Measurements from ENCODE around the gene CEP112.

CEP112 gene

GRCh38 chr17:66221755-66222530 is 30.0 kb upstream of the CEP112 start:
- no peak for TF ChIP-seq CTCF (IDR thresholded peaks at IDR 0.05; ENCODE audit: insufficient read depth, low read length, missing control alignments)
- ChIA-PET CTCF (interaction anchor here (1.3 kb wide), 1 partner anchor 10 kb away, joined by 3 read pairs; no protein-coding TSS in a partner anchor), POLR2A (no interaction called here)
- no peak for DNase-seq (ENCODE audit: low read depth, low spot score)
- H3K4me3 ChIP-seq (ENCODE audit: low read depth, low read length): no peak overlapping the region

- ChIA-PET CTCF (no interaction called here), POLR2A (no interaction called here)
- no peak for TF ChIP-seq CTCF (IDR thresholded peaks at IDR 0.05; ENCODE audit: insufficient read depth, low read length, missing control alignments)
- no peak overlapping the region for H3K4me3 ChIP-seq (ENCODE audit: low read depth, low read length)
- no peak for DNase-seq (ENCODE audit: low read depth, low spot score)
These were observed 29.4 kb upstream of the CEP112 start for GRCh38 chr17:66221343-66221742.

- no peak for TF ChIP-seq CTCF (IDR thresholded peaks at IDR 0.05; ENCODE audit: insufficient read depth, low read length, missing control alignments)
- no peak for DNase-seq (ENCODE audit: low read depth, low spot score)
- H3K4me3 ChIP-seq (ENCODE audit: low read depth, low read length): no peak overlapping the region
- POLR2A ChIA-PET: no interaction called here
- CTCF ChIA-PET: no interaction called here
These were observed 28.3 kb upstream of the CEP112 start for GRCh38 chr17:66220079-66220835.

GRCh38 chr17:66215529-66215911 is 23.6 kb upstream of the CEP112 start:
- CTCF ChIA-PET: no interaction called here
- POLR2A ChIA-PET: no interaction called here
- TF ChIP-seq CTCF (IDR thresholded peaks at IDR 0.05; ENCODE audit: insufficient read depth, low read length, missing control alignments): no peak
- DNase-seq (ENCODE audit: low read depth, low spot score): no peak
- no peak overlapping the region for H3K4me3 ChIP-seq (ENCODE audit: low read depth, low read length)

- DNase-seq (ENCODE audit: low read depth, low spot score): no peak
- no peak overlapping the region for H3K4me3 ChIP-seq (ENCODE audit: low read depth, low read length)
- no peak for TF ChIP-seq CTCF (IDR thresholded peaks at IDR 0.05; ENCODE audit: insufficient read depth, low read length, missing control alignments)
- ChIA-PET POLR2A (no interaction called here), CTCF (interaction anchor here (4.1 kb wide), 1 partner anchor 14 kb away, joined by 35 read pairs; no protein-coding TSS in a partner anchor)
These were observed 23.1 kb upstream of the CEP112 start for GRCh38 chr17:66214884-66215528.
